ENCODE results near the gene CHAF1A.

CHAF1A gene

DNA sequence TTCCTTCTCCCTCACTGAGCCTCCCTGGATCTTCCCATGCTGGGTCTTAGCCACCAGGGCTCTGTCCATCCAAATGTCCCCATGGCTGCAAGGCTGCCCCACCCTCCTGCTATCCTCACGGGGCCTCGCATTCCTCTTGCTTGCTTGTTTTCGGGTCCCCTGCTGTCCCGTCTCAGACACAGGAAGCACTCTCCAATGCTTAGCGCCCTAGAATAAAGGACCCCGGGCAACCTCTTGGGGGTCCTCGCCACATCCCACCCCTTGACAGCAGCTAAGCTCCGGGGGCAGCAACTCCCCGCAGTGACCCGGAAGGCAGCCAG lies 25.8 kb upstream of the CHAF1A start:
- Mint-ChIP-seq H3K4me3 (peak overlapping the region in 1 of 3 experiments; percentile 5), H3K27ac (peak overlapping the region; percentile 30 to 92 (median 88)), H3K27me3 (ENCODE audit: low read depth) (no peaks in the 10 kb centered on the region), H3K9me3 (no peaks in the 10 kb centered on the region), H3K4me1 (peaks cover 60% of the 10 kb centered on the region), H3K36me3 (ENCODE audit: low read depth) (no peaks in the 10 kb centered on the region)
- TF ChIP-seq, protein P1, sequence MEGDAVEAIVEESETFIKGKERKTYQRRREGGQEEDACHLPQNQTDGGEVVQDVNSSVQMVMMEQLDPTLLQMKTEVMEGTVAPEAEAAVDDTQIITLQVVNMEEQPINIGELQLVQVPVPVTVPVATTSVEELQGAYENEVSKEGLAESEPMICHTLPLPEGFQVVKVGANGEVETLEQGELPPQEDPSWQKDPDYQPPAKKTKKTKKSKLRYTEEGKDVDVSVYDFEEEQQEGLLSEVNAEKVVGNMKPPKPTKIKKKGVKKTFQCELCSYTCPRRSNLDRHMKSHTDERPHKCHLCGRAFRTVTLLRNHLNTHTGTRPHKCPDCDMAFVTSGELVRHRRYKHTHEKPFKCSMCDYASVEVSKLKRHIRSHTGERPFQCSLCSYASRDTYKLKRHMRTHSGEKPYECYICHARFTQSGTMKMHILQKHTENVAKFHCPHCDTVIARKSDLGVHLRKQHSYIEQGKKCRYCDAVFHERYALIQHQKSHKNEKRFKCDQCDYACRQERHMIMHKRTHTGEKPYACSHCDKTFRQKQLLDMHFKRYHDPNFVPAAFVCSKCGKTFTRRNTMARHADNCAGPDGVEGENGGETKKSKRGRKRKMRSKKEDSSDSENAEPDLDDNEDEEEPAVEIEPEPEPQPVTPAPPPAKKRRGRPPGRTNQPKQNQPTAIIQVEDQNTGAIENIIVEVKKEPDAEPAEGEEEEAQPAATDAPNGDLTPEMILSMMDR (IDR thresholded peaks at IDR 0.05; ENCODE audit: unreplicated experiment in 3 of 3): no peak

- H3K4me3 Mint-ChIP-seq: no peak overlapping the region
Observed at GRCh38 chr19:4376991-4377781, 25.3 kb upstream of the CHAF1A start.

DNA sequence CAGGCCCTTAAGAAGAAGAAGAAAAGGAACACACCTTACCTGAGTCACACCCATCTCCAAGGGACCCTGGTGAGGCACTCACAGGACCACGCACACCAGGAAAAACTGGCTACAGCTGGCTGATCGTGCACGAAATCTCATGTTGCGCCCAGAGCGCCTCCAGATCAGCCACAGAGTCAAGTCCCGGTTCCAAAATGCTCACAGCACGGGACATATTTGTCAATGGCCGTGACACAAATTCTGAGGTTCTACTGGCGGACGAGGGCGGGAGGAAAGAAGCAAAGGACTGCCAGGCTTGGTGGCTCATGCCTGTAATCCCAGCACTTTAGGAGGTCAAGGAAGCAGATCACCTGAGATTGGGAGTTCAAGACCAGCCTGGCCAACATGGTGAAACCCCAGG lies 23.6 kb upstream of the CHAF1A start:
- no peak overlapping the region for H3K4me3 Mint-ChIP-seq
- TF ChIP-seq, protein P1 (IDR thresholded peaks at IDR 0.05; ENCODE audit: unreplicated experiment in 3 of 3): no peak
- H3K4me1 Mint-ChIP-seq: peaks cover 47% of the 10 kb centered on the region
- peak overlapping the region; percentile 7 to 69 (median 46) for H3K27ac Mint-ChIP-seq
- peaks cover 4% of the 10 kb centered on the region for H3K36me3 Mint-ChIP-seq (ENCODE audit: low read depth)
- H3K9me3 Mint-ChIP-seq: no peaks in the 10 kb centered on the region
- no peaks in the 10 kb centered on the region for H3K27me3 Mint-ChIP-seq (ENCODE audit: low read depth)

More at GRCh38 chr19:4376991-4377781, 25.3 kb upstream of the CHAF1A start:
- no peaks in the 10 kb centered on the region for H3K36me3 Mint-ChIP-seq (ENCODE audit: low read depth)
- peak overlapping the region in 1 of 3 experiments; percentile 92 for H3K27ac Mint-ChIP-seq
- TF ChIP-seq, protein P1 (IDR thresholded peaks at IDR 0.05; ENCODE audit: unreplicated experiment in 3 of 3): no peak
- H3K27me3 Mint-ChIP-seq (ENCODE audit: low read depth): no peaks in the 10 kb centered on the region
- no peaks in the 10 kb centered on the region for H3K9me3 Mint-ChIP-seq
- peaks cover 55% of the 10 kb centered on the region for H3K4me1 Mint-ChIP-seq

DNA sequence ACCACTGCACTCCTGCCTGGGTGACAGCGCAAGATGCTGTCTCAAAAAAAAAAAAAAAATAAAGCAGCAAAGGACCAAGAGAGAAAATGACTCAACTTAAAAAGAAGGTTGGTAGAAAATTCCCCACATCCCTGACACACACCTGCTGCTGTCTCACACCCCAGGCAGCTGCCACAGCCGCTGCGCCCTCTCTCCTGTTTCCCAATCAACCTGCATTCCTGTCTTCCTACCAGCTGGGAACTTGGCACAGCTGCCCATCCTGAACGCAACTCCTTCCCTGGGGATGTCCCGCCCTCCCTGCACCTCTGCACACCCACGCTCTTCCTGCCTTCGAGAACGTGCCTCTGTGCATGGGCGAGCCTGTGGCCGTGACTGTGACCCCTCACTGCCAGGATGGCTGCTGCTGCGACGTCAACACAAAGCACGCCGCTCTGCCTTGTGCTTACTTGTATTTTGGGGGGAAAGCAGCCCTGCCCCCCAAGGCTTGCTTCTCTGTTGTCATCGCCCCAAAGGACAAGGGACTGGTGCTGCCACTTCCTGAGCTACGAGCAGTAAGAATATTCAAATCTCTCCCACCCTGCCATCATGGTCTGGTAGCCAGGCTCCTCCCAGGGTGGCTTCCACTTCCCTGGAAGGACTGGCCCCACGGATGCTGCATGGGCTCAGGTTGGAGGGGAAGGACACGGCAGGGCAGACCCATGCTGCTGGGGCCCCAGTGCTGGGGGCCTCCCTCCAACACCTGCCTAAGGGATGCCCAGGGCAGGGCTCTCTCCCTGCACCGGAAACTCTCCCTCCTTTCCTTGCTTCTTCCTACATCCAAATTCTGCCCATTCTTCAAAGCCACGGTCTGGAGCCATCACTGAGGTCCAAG lies 22.8 kb upstream of the CHAF1A start:
- Mint-ChIP-seq H3K36me3 (ENCODE audit: low read depth) (peaks cover 4% of the 10 kb centered on the region), H3K4me3 (peak overlapping the region in 1 of 3 experiments; percentile 23), H3K9me3 (no peaks in the 10 kb centered on the region), H3K27me3 (ENCODE audit: low read depth) (no peaks in the 10 kb centered on the region), H3K4me1 (peaks cover 43% of the 10 kb centered on the region), H3K27ac (peak overlapping the region; percentile 56 to 69 (median 61))
- TF ChIP-seq, protein P1 (IDR thresholded peaks at IDR 0.05; ENCODE audit: unreplicated experiment in 3 of 3): no peak

DNA sequence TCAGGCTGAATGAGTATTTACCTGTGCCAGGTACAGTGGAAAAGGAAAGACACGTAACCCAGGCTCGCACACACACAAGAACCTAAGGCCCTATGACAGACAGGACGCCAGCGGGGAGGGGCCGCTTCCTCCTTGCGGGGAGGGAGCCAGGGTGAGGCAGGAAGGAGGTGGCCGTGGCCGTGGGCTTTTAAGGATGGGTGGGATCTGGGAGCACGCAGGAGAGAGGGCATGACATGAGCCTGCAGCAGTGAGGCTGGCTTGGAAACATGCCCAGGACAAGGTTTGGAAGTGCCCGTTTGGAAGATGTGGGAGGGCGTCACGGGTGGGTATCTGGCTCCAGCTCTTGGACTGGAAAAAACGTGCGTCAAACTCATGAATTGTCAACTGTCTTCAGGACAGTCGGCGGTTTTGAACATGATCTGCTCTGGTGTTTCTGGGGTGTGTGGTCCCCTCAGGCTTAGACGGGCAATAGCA lies 22.1 kb upstream of the CHAF1A start:
- no peaks in the 10 kb centered on the region for H3K9me3 Mint-ChIP-seq
- H3K4me1 Mint-ChIP-seq: peaks cover 44% of the 10 kb centered on the region

More for the DNA sequence above, 22.1 kb upstream of the CHAF1A start:
- H3K4me3 Mint-ChIP-seq: no peak overlapping the region
- H3K36me3 Mint-ChIP-seq (ENCODE audit: low read depth): peaks cover 4% of the 10 kb centered on the region
- TF ChIP-seq, protein P1 (IDR thresholded peaks at IDR 0.05; ENCODE audit: unreplicated experiment in 3 of 3): no peak
- no peaks in the 10 kb centered on the region for H3K27me3 Mint-ChIP-seq (ENCODE audit: low read depth)
- H3K27ac Mint-ChIP-seq: peak overlapping the region; percentile 48 to 61 (median 56)

Measured in nephron (organoid).